ENCODE results near the gene MAP4K3.

Gene MAP4K3

DNA sequence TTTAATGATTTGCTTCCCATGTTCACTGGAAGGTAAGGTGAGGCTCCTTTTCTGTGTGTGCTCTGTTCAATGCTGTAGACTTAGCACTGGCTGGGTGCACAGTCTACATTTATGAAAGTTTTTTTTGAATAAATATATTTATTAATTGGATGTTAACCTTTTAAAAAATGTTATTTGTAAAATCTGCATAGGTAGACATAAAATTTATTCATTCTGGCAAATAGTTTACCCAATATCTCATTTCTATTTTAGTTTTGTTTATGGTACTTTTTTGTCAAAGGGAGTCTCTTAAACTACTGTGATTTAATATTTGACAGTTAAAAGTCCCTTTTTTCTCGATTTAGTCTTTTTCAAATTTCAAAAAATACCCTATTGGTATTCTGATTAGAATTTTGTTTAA lies 213.2 kb downstream of the MAP4K3 start:
- DNase-seq (ENCODE audit: low read depth) = no peak
- TF ChIP-seq, protein P1, sequence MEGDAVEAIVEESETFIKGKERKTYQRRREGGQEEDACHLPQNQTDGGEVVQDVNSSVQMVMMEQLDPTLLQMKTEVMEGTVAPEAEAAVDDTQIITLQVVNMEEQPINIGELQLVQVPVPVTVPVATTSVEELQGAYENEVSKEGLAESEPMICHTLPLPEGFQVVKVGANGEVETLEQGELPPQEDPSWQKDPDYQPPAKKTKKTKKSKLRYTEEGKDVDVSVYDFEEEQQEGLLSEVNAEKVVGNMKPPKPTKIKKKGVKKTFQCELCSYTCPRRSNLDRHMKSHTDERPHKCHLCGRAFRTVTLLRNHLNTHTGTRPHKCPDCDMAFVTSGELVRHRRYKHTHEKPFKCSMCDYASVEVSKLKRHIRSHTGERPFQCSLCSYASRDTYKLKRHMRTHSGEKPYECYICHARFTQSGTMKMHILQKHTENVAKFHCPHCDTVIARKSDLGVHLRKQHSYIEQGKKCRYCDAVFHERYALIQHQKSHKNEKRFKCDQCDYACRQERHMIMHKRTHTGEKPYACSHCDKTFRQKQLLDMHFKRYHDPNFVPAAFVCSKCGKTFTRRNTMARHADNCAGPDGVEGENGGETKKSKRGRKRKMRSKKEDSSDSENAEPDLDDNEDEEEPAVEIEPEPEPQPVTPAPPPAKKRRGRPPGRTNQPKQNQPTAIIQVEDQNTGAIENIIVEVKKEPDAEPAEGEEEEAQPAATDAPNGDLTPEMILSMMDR (IDR thresholded peaks at IDR 0.05; ENCODE audit: control insufficient read depth, extremely low read depth, insufficient read depth) = no peak
- no peak overlapping the region for H3K4me3 ChIP-seq (ENCODE audit: low read depth, low read length)

DNA sequence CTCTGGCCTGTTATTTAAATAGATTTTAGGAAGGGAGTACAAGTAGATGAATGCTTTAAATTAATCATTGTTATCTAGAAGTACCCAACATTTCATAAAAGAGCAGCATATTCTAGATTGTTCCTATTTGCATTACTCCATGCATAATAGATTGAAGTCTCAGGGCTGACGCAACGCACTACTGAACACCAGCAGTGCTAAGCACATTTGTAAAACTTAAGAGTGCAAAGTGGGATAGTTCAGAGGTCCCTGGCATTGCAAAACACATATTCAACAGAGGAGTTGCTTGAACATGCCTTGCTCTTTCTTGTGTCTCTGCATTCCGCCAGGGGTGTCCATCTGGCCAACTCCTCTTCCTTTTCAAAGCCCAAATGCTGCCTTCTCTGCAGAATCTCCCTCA lies 215.6 kb downstream of the MAP4K3 start:
- no peak for DNase-seq (ENCODE audit: low read depth)
- no peak overlapping the region for H3K4me3 ChIP-seq (ENCODE audit: low read depth, low read length)
- TF ChIP-seq, protein P1 (IDR thresholded peaks at IDR 0.05; ENCODE audit: control insufficient read depth, extremely low read depth, insufficient read depth) = no peak

DNA sequence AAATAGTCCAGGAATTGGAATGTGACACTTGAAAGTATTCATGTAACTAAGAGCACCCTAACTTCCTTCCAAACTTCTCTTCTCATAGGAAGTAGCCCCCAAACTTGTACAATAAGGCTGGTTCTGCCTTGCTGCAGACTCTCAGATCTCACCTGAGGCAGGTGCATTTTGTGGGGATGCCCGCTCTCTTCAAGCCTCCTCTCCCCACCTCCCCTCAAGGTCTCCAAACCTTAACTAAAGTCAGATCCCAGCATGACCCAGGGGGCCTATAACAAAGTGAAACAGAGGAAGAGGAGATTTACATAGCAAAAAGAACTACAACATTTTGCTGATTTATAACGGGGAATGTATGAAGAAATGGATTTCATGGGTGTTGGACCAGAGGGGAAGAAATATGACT lies 216.9 kb downstream of the MAP4K3 start:
- DNase-seq (ENCODE audit: low read depth) = no peak
- no peak overlapping the region for H3K4me3 ChIP-seq (ENCODE audit: low read depth, low read length)
- TF ChIP-seq, protein P1 (IDR thresholded peaks at IDR 0.05; ENCODE audit: control insufficient read depth, extremely low read depth, insufficient read depth) = no peak

DNA sequence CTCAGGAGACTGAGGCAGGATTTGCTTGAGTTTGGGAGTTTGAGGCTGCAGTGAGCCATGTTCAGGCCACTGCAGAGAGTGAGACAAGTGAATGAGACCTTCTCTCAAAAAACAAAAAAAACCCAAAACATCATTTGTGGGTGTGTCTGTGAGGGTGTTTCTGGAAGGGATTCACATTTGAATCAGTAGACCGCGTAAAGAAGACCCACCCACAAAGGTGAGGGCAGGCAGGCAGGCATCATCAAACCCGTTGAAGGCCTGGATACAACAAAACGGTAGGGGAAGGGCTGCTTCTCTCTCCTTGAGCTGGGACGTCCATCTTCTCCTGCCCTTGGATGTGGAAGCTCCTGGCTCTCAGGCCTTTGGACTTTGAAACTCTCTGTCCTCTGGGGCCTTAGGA lies 218.7 kb downstream of the MAP4K3 start:
- TF ChIP-seq, protein P1 (IDR thresholded peaks at IDR 0.05; ENCODE audit: control insufficient read depth, extremely low read depth, insufficient read depth) = no peak
- no peak for DNase-seq (ENCODE audit: low read depth)
- no peak overlapping the region for H3K4me3 ChIP-seq (ENCODE audit: low read depth, low read length)

DNA sequence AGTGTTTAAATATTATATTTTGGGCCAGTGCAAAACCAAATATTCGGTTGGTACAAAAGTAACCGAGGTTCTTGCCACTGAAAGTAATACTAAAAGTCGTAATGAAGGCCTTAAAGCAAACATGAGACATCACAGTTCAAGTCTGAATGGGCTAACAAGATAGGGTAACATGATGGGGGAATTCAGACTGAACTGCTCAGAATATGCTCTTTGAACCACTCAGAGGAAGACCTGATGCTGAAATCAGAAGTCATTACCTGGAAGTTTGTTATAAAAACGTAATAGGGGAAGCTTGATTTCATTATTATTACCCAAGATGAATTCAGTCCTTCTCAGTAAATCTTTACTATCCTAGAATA lies 219.9 kb downstream of the MAP4K3 start:
- TF ChIP-seq, protein P1 (IDR thresholded peaks at IDR 0.05; ENCODE audit: control insufficient read depth, extremely low read depth, insufficient read depth) = no peak
- DNase-seq (ENCODE audit: low read depth) = no peak
- H3K4me3 ChIP-seq (ENCODE audit: low read depth, low read length) = no peak overlapping the region

DNA sequence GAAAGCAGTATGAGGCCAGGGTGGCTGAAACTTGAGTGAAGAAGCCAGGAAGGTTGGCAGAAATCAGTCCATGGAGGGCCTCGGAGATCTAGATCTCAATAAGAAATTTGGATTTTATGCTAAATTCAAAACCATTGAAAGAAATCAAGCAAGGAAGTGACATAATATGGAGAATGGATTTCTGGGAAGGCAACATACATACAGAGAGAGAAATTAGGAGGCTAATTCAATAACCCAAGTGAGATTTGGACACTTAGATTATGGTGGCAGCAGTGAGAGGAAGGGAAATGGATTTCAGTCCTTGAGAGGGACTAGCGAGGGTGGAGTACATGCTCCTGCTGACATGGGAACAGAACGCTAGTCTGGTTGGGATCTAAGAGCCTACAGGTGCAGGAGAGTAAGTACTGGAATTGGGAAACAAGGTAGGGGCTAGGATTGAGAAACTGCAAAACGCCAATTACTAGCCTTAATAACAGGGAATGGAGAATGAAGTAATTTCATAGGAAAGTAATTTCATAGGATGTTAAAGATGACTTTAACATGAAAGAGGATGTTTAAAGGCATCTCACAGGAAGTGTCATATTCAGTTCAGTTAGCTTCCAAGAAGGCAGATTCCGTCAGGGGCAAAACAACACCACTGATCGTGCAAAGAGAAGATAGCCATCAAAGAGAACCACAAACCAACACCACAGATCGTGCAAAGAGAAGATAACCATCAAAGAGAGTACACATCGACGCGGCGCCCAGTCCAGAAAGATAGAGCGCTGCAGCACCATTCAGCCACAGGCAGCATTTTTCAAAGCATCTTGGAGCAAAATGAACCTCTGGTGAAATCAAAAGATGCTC lies 220.5 kb downstream of the MAP4K3 start:
- TF ChIP-seq, protein P1 (IDR thresholded peaks at IDR 0.05; ENCODE audit: control insufficient read depth, extremely low read depth, insufficient read depth) = no peak
- no peak for DNase-seq (ENCODE audit: low read depth)
- H3K4me3 ChIP-seq (ENCODE audit: low read depth, low read length) = no peak overlapping the region

DNA sequence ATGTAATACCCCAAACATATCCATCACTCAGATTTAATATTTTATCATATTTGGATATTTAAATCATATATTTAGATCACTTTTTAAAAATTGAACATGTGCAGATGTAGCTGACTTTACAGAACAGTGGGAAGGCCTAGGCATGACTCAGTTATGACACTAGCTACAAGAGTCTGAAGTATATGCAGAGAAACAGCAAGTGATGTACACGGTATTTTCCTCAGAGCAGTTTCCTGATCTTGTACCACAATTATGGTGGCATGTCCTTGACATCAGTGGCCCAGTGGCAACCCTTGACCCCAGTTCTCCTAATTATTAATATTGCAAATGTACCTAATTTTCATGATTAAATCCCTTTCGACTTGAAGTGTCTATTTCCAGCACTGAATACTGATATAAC lies 221.5 kb downstream of the MAP4K3 start:
- TF ChIP-seq, protein P1 (IDR thresholded peaks at IDR 0.05; ENCODE audit: control insufficient read depth, extremely low read depth, insufficient read depth) = no peak
- H3K4me3 ChIP-seq (ENCODE audit: low read depth, low read length) = no peak overlapping the region
- DNase-seq (ENCODE audit: low read depth) = no peak

Data from LNCaP clone FGC (cell line).